ENCODE results near the gene NGB. TPM values are rescaled to one million over a fixed set of nuclear protein-coding genes. Genes with fewer than 3 reads are reported as not detected.

The NGB gene
- total RNA-seq, 1 donor from 2014 or later, result not detected

DNA sequence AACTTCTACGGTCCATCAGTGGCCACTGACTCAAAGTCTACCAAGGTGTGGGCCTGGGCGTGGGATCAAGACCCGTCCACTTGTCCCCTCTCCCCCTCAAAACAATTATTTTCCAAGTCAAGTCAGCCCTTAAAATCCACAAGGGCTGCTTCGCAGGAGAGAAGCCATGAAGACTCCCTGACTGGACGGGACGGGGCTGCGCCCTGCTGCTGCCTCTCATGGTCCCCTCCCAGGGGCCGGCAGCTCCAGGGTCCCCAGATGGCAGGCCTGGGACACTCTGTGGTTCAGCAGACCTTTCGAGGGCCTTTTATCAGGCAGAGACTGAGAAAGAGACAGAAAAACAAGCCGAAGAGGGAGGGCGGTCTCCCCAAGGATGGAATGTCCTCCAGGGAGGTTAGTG is 10.8 kb downstream of the NGB start:
- Histone ChIP-seq H3K36me3 (ENCODE audit: control insufficient read depth, insufficient read depth, low read length) (no peaks in the 10 kb centered on the region), H3K27me3 (ENCODE audit: control insufficient read depth, insufficient read depth, low read length) (peaks cover 8% of the 10 kb centered on the region), H3K4me3 (ENCODE audit: low read depth, low read length) (no peak overlapping the region)
- TF ChIP-seq, protein P1, sequence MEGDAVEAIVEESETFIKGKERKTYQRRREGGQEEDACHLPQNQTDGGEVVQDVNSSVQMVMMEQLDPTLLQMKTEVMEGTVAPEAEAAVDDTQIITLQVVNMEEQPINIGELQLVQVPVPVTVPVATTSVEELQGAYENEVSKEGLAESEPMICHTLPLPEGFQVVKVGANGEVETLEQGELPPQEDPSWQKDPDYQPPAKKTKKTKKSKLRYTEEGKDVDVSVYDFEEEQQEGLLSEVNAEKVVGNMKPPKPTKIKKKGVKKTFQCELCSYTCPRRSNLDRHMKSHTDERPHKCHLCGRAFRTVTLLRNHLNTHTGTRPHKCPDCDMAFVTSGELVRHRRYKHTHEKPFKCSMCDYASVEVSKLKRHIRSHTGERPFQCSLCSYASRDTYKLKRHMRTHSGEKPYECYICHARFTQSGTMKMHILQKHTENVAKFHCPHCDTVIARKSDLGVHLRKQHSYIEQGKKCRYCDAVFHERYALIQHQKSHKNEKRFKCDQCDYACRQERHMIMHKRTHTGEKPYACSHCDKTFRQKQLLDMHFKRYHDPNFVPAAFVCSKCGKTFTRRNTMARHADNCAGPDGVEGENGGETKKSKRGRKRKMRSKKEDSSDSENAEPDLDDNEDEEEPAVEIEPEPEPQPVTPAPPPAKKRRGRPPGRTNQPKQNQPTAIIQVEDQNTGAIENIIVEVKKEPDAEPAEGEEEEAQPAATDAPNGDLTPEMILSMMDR (IDR thresholded peaks at IDR 0.05; ENCODE audit: insufficient read depth, low read length, poor library complexity, severe bottlenecking), result no peak
- no peak for DNase-seq (ENCODE audit: low read depth)

DNA sequence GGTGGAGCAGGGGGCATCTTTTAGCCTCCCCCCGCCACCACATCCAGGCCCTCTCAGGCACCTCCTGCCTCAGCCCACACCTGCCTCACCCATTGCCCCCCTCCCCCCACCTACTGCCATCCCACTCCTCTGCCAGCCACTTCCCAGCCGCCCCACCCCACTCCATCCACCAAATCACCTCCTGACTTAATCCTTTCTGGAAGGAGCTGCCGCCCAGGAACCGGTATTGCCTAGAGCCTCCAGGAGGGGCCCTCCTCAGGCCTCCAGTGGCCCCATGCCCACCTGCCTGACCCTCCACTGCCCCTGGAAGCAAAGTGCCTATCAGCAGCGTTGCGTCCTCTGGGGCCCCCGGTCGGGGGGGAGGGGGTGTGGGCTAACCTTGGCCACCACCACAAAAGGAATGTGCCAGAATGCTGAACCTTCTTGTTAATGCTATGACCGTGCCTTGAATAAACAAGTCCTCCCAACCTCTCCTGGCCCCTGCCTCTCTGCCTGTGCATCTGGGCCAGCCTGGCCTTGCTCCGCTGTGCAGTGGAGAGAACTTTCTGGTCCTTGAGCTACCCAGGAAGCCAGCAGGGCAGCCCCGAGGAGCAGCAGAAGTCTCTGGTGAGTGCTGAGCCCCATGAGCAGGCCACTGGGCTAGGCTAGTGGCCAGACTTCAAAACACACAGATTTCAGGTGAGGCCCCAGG is 11.8 kb downstream of the NGB start:
- Histone ChIP-seq H3K27me3 (ENCODE audit: control insufficient read depth, insufficient read depth, low read length) (peaks cover 5% of the 10 kb centered on the region), H3K4me3 (ENCODE audit: low read depth, low read length) (no peak overlapping the region), H3K36me3 (ENCODE audit: control insufficient read depth, insufficient read depth, low read length) (no peaks in the 10 kb centered on the region)
- TF ChIP-seq, protein P1 (IDR thresholded peaks at IDR 0.05; ENCODE audit: insufficient read depth, low read length, poor library complexity, severe bottlenecking), result no peak
- DNase-seq (ENCODE audit: low read depth), result no peak

DNA sequence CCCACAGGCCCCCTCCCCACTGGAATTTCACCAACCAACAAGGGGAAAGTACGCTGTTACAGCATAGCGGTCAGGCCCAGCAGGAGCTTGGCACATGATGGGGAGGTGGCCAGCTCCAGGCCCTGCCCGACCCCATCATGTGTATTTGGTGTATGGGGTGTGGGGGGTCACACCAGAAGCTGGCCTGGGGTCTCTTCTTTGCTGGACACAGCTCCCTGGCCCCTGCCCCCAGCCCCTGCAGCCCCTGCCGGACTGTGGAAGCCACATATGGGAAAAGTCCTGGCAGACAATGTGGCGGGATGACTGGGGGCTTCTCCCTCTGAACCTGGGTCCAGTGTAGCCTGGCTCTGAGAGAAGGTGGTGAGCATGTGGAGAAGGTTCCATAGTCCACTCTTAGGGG is 12.4 kb downstream of the NGB start:
- Histone ChIP-seq H3K4me3 (ENCODE audit: low read depth, low read length) (no peak overlapping the region), H3K27me3 (ENCODE audit: control insufficient read depth, insufficient read depth, low read length) (peaks cover 5% of the 10 kb centered on the region), H3K36me3 (ENCODE audit: control insufficient read depth, insufficient read depth, low read length) (no peaks in the 10 kb centered on the region)
- DNase-seq (ENCODE audit: low read depth), result no peak
- TF ChIP-seq, protein P1 (IDR thresholded peaks at IDR 0.05; ENCODE audit: insufficient read depth, low read length, poor library complexity, severe bottlenecking), result no peak

DNA sequence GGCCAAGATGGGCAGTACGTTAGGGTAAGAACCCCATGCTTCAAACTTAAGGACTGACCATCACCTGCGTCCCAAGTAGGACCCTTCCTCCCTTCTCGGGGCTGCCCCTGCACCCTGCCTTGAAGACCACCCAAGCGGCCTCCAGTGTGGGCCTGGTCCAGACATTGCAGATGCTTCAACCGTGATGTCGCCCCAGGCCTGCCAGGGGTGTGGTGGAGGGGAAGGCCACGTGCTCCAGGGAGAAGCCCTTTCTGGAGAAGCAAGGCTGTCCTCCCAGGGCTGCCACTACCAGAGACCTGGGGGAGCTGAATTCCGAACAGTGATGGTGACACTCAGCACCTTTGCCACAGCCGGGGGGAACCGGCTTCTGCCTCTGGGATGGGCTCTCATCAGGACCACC is 13.3 kb downstream of the NGB start:
- Histone ChIP-seq H3K36me3 (ENCODE audit: control insufficient read depth, insufficient read depth, low read length) (no peaks in the 10 kb centered on the region), H3K4me3 (ENCODE audit: low read depth, low read length) (no peak overlapping the region), H3K27me3 (ENCODE audit: control insufficient read depth, insufficient read depth, low read length) (peaks cover 5% of the 10 kb centered on the region)
- DNase-seq (ENCODE audit: low read depth), result no peak
- TF ChIP-seq, protein P1 (IDR thresholded peaks at IDR 0.05; ENCODE audit: insufficient read depth, low read length, poor library complexity, severe bottlenecking), result no peak

DNA sequence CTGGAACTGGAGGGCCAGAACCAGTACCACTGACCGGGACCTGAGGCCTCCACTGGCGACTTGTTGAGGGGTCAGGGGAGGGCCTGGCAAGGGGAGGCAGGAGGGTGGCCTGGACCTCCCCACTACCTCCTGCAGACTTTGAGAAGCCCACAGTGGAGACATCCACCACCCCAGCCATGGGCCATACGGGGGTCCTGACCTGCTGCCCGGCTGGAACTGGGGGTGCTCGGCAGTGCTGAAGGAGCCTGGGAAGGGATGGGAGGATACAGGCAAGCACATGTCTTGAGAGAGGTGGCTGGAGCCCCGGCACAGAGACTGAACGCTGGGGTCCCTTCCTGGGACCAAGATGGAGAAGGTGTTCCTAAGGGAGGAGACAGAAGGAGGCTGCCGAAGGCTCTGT is 14.3 kb downstream of the NGB start:
- H3K36me3 ChIP-seq (ENCODE audit: control insufficient read depth, insufficient read depth, low read length), result no peaks in the 10 kb centered on the region
- DNase-seq (ENCODE audit: low read depth), result no peak
- no peak overlapping the region for H3K4me3 ChIP-seq (ENCODE audit: low read depth, low read length)
- TF ChIP-seq, protein P1 (IDR thresholded peaks at IDR 0.05; ENCODE audit: insufficient read depth, low read length, poor library complexity, severe bottlenecking), result no peak
- peaks cover 8% of the 10 kb centered on the region for H3K27me3 ChIP-seq (ENCODE audit: control insufficient read depth, insufficient read depth, low read length)

All from kidney epithelial cell (primary cell).